H9 (cell line): ENCODE results near the gene FBXO47. TPM values are rescaled to one million over a fixed set of nuclear protein-coding genes. Genes with fewer than 3 reads are reported as not detected.

ENCODE experiments used
- DNase-seq: peaks from one replicate; pipeline ENCODE4 v3.0.0-alpha.2; 2017
- H2AFZ ChIP-seq: one replicate; pipeline ENCODE4 v1.6.1; 2013; ENCODE audit warnings: mild to moderate bottlenecking, low read length, control low read depth, moderate library complexity
- H2AK5ac ChIP-seq: 2 replicates; pipeline ENCODE4 v1.6.1; 2013; ENCODE audit warnings: low read length, control low read depth, mixed read lengths; ENCODE audit not compliant: insufficient read length
- H2BK120ac ChIP-seq: one replicate; pipeline ENCODE4 v1.6.1; 2013; ENCODE audit warnings: low read depth, mild to moderate bottlenecking, low read length, control low read depth, inconsistent platforms; ENCODE audit not compliant: poor library complexity, severe bottlenecking
- H2BK12ac ChIP-seq: 2 replicates; pipeline ENCODE4 v1.6.1; 2013; ENCODE audit warnings: low read length, control low read depth, mixed read lengths, low read depth; ENCODE audit not compliant: insufficient read length
- H2BK15ac ChIP-seq: 2 replicates; pipeline ENCODE4 v1.6.1; 2013; ENCODE audit warnings: low read depth, low read length, control low read depth
- H2BK20ac ChIP-seq: one replicate; pipeline ENCODE4 v1.6.1; 2013; ENCODE audit warnings: low read depth, mild to moderate bottlenecking, low read length, control low read depth, inconsistent platforms; ENCODE audit not compliant: poor library complexity, severe bottlenecking
- H2BK5ac ChIP-seq: 2 replicates; pipeline ENCODE4 v1.6.1; 2013; ENCODE audit warnings: low read length, control low read depth, mixed read lengths; ENCODE audit not compliant: insufficient read length
- H3K14ac ChIP-seq: 2 replicates; pipeline ENCODE4 v1.6.1; 2013; ENCODE audit warnings: low read length, control low read depth; ENCODE audit not compliant: insufficient read depth
- H3K18ac ChIP-seq: 2 replicates; pipeline ENCODE4 v1.6.1; 2013; ENCODE audit warnings: low read depth, mild to moderate bottlenecking, mixed read lengths, low read length, control low read depth; ENCODE audit not compliant: insufficient read length
- H3K23ac ChIP-seq: 2 replicates; pipeline ENCODE4 v1.6.1; 2013; ENCODE audit warnings: low read length, control low read depth, mixed read lengths, low read depth; ENCODE audit not compliant: insufficient read length
- H3K23me2 ChIP-seq: 2 replicates; pipeline ENCODE4 v1.6.1; 2013; ENCODE audit warnings: low read depth, mild to moderate bottlenecking, mixed read lengths, low read length, control low read depth; ENCODE audit not compliant: insufficient read length, poor library complexity, severe bottlenecking
- H3K27ac ChIP-seq: 2 replicates; pipeline ENCODE4 v1.5.1; 2013; ENCODE audit warnings: low read length, control low read depth, mixed read lengths, low read depth; ENCODE audit not compliant: insufficient read length
- H3K27me3 ChIP-seq: 2 replicates; pipeline ENCODE4 v1.6.1; 2013; ENCODE audit warnings: low read length, control low read depth, inconsistent platforms; ENCODE audit not compliant: insufficient read depth
- H3K4ac ChIP-seq: 2 replicates; pipeline ENCODE4 v1.6.1; 2013; ENCODE audit warnings: low read depth, mild to moderate bottlenecking, control low read depth, inconsistent platforms, low read length, moderate library complexity
- H3K4me1 ChIP-seq: 2 replicates; pipeline ENCODE4 v1.6.1; 2013; ENCODE audit warnings: low read length, control low read depth, inconsistent platforms; ENCODE audit not compliant: insufficient read depth
- H3K4me2 ChIP-seq: 2 replicates; pipeline ENCODE4 v1.6.1; 2013; ENCODE audit warnings: low read length, control low read depth, mixed read lengths; ENCODE audit not compliant: insufficient read length, insufficient read depth
- H3K56ac ChIP-seq: 2 replicates; pipeline ENCODE4 v1.6.1; 2013; ENCODE audit warnings: low read depth, mild to moderate bottlenecking, mixed read lengths, low read length, control low read depth; ENCODE audit not compliant: insufficient read length
- H3K79me1 ChIP-seq: 2 replicates; pipeline ENCODE4 v1.6.1; 2013; ENCODE audit warnings: low read depth, mild to moderate bottlenecking, moderate library complexity, low read length, control low read depth, inconsistent platforms; ENCODE audit not compliant: insufficient read depth, poor library complexity, severe bottlenecking
- H3K79me2 ChIP-seq: 2 replicates; pipeline ENCODE4 v1.6.1; 2013; ENCODE audit warnings: low read length, control low read depth, inconsistent platforms; ENCODE audit not compliant: insufficient read depth
- H3K9ac ChIP-seq: 2 replicates; pipeline ENCODE4 v1.6.1; 2013; ENCODE audit warnings: low read length, control low read depth, mixed read lengths; ENCODE audit not compliant: insufficient read length; ENCODE audit errors: extremely low read depth
- H3K9me3 ChIP-seq: one replicate; pipeline ENCODE4 v1.6.1; 2013; ENCODE audit warnings: low read depth, low read length, inconsistent platforms; ENCODE audit not compliant: control insufficient read depth
- H3T11ph ChIP-seq: one replicate; pipeline ENCODE4 v1.6.1; 2013; ENCODE audit warnings: mild to moderate bottlenecking, low read length, control low read depth, inconsistent platforms
- H4K20me1 ChIP-seq: one replicate; pipeline ENCODE4 v1.6.1; 2013; ENCODE audit not compliant: control insufficient read depth, insufficient read length, insufficient read depth
- H4K5ac ChIP-seq: 2 replicates; pipeline ENCODE4 v1.6.1; 2013; ENCODE audit warnings: low read depth, mild to moderate bottlenecking, mixed read lengths, low read length, control low read depth; ENCODE audit not compliant: insufficient read length
- H4K8ac ChIP-seq: replicated peaks from 2 replicates; pipeline ENCODE4 v1.6.1; 2013; ENCODE audit warnings: low read length, control low read depth, mixed read lengths, low read depth; ENCODE audit not compliant: insufficient read length
- H4K91ac ChIP-seq: 2 replicates; pipeline ENCODE4 v1.6.1; 2013; ENCODE audit warnings: low read depth, mild to moderate bottlenecking, moderate library complexity, mixed read lengths, low read length, control low read depth; ENCODE audit not compliant: insufficient read length
- H3K27ac Mint-ChIP-seq, 3 experiments: 2 replicates in 2 of 3; 3 replicates in 1 of 3; pipeline ENCODE4 v1.8.0; 2020 to 2021; ENCODE audit warnings: mixed read lengths in 3 of 3, mild to moderate bottlenecking in 1 of 3, moderate library complexity in 1 of 3
- H3K27me3 Mint-ChIP-seq: 2 replicates; pipeline ENCODE4 v1.8.0; 2021; ENCODE audit warnings: low read depth, mild to moderate bottlenecking, moderate library complexity, mixed read lengths
- H3K36me3 Mint-ChIP-seq, 3 experiments: 2 replicates in 2 of 3; 3 replicates in 1 of 3; pipeline ENCODE4 v1.8.0; 2020 to 2021; ENCODE audit warnings: low read depth in 3 of 3, mixed read lengths in 3 of 3; ENCODE audit not compliant: insufficient read depth in 1 of 3
- H3K4me1 Mint-ChIP-seq, 2 experiments: 2 replicates each; pipeline ENCODE4 v1.8.0; 2020; ENCODE audit warnings: mixed read lengths in 2 of 2
- H3K4me3 Mint-ChIP-seq, 2 experiments: 2 replicates in 1 of 2; 3 replicates in 1 of 2; pipeline ENCODE4 v1.8.0; 2020 to 2021; ENCODE audit warnings: mild to moderate bottlenecking in 2 of 2, mixed read lengths in 2 of 2, moderate library complexity in 1 of 2
- H3K9me3 Mint-ChIP-seq, 2 experiments: 2 replicates in 1 of 2; 3 replicates in 1 of 2; pipeline ENCODE4 v1.8.0; 2020; ENCODE audit warnings: mild to moderate bottlenecking in 2 of 2, mixed read lengths in 2 of 2, moderate library complexity in 1 of 2
- CTCF ChIP-seq: fragments of 200-600 bp; sonication (generic); conservative IDR thresholded peaks from 3 replicates; pipeline ENCODE4 v1.8.0; 2021; ENCODE audit warnings: antibody characterized with exemption, mild to moderate bottlenecking
- WGBS: extraction: QIAGEN DNeasy Blood & Tissue Kit; methylation state at CpG from one replicate; pipeline ENCODE4 v1.1.7; 2013; ENCODE audit warnings: missing lambda C conversion rate, low lambda C conversion rate, mixed read lengths; ENCODE audit not compliant: insufficient read length; ENCODE audit errors: extremely low coverage; 5-methylcytosine and 5-hydroxymethylcytosine counted together
- total RNA-seq: library from RNA; stranded (reverse); gene quantifications from 2 replicates; pipeline ENCODE4 v1.2.1, GENCODE V29; 2021

The FBXO47 gene
- total RNA-seq, 1 experiment from 2014 or later = not detected

- peaks cover 0 to 5% of the 10 kb centered on the region in 2 experiments; a peak in 1 of 5 replicates for H3K9me3 Mint-ChIP-seq
These were observed 2.1 kb upstream of the FBXO47 start for GRCh38 chr17:38969281-38969680.

More at GRCh38 chr17:38969281-38969680, 2.1 kb upstream of the FBXO47 start:
- H3K14ac ChIP-seq = no peak overlapping the region
- H3K4ac ChIP-seq = no peak overlapping the region
- no peaks in the 10 kb centered on the region for H3K23me2 ChIP-seq
- H2BK20ac ChIP-seq = no peak overlapping the region
- no peak overlapping the region for H3K9ac ChIP-seq
- Mint-ChIP-seq H3K4me3 (no peak overlapping the region), H3K27me3 (no peaks in the 10 kb centered on the region), H3K4me1 (peaks cover 12 to 27% of the 10 kb centered on the region in 2 experiments), H3K27ac (no peak overlapping the region), H3K36me3 (0 out of 7 replicates have a peak, but pooled peaks cover 0 to 6% (median 0%) of the 10 kb centered on the region in 3 experiments)
- no peak overlapping the region for H4K91ac ChIP-seq
- no peak overlapping the region for H3K23ac ChIP-seq
- no peak overlapping the region for H2BK5ac ChIP-seq
- H3K4me2 ChIP-seq = no peak overlapping the region
- no peak for TF ChIP-seq CTCF
- H2BK15ac ChIP-seq = no peak overlapping the region
- no peak overlapping the region for H2AFZ ChIP-seq
- H2AK5ac ChIP-seq = no peak overlapping the region
- H3K27ac ChIP-seq = no peak overlapping the region
- no peak for DNase-seq
- no peak overlapping the region for H3K56ac ChIP-seq
- no peaks in the 10 kb centered on the region for H3K79me1 ChIP-seq
- no peak overlapping the region for H3K18ac ChIP-seq
- no CpG with 5 or more reads among the region's 4 CpGs for whole genome bisulfite sequencing
- H3K79me2 ChIP-seq = no peaks in the 10 kb centered on the region
- H4K8ac ChIP-seq = no peak overlapping the region
- no peak overlapping the region for H2BK12ac ChIP-seq
- no peaks in the 10 kb centered on the region for H4K20me1 ChIP-seq
- H3K9me3 ChIP-seq = no peaks in the 10 kb centered on the region
- H3T11ph ChIP-seq = no peak overlapping the region
- H2BK120ac ChIP-seq = no peak overlapping the region
- no peaks in the 10 kb centered on the region for H3K27me3 ChIP-seq
- H4K5ac ChIP-seq = no peak overlapping the region
- no peaks in the 10 kb centered on the region for H3K4me1 ChIP-seq
